ENCODE measurements around the gene GREB1L.

GRCh38 chr18:21295101-21295500 lies 53.1 kb downstream of the GREB1L start:
- TF ChIP-seq CTCF (conservative IDR thresholded peaks at IDR 0.05; ENCODE audit: low read length) = no peak
- TF ChIP-seq EZH2phosphoT487 (IDR thresholded peaks at IDR 0.05; ENCODE audit: borderline replicate concordance, low read depth, low read length) = no peak
